Stimulated activated CD8-positive, alpha-beta memory T cell treated with anti-CD3 and anti-CD28 coated beads, Interleukin-4, amount 100 ng/mL, for 4 hours (primary cell): Measurements from ENCODE around the gene ATL1.
"Not testable (repeated sequence)": the region's sequence is repeated elsewhere in the genome, so short reads cannot be mapped to it uniquely, and the experiment has no call there.

Source experiments
- DNase-seq, 2 donors: peaks; one replicate each; pipeline ENCODE4 v3.0.0-alpha.2; 2020; ENCODE audit warnings: low read depth in 2 of 2, low spot score in 1 of 2

The ATL1 gene

GRCh38 chr14:50534416-50534815 is 25.5 kb upstream of the ATL1 start:
- no peak for DNase-seq

DNA sequence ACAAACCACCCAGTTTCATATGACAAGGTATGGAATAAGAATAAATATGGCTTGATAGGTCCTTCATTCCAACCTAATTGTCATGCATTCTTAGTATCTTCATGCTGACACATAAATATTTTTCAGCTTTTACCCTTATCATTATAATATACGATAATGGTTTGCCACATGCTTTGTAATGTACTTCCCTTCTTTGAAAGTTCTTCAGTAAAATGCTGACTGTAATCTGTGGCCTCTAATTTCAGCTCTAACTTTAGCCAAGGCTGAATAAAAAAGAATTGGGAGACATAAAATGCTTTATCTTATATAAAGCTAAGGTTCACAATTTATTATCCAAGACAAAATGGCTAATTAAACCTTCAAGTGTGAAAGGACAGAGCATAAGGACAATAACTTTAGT is 24.9 kb upstream of the ATL1 start:
- DNase-seq, result no peak

- not testable (repeated sequence) for DNase-seq
Measured at GRCh38 chr14:50538034-50538433, 21.9 kb upstream of the ATL1 start.

GRCh38 chr14:50539051-50539450 is 20.9 kb upstream of the ATL1 start:
- DNase-seq, result no peak

GRCh38 chr14:50541159-50541567 is 18.8 kb upstream of the ATL1 start:
- DNase-seq, result no peak

GRCh38 chr14:50542941-50543418 is 17.0 kb upstream of the ATL1 start:
- DNase-seq, result no peak

- DNase-seq, result no peak
Measured at GRCh38 chr14:50544911-50545310, 15.0 kb upstream of the ATL1 start.

- DNase-seq, result no peak
Measured at GRCh38 chr14:50545618-50546017, 14.3 kb upstream of the ATL1 start.

DNA sequence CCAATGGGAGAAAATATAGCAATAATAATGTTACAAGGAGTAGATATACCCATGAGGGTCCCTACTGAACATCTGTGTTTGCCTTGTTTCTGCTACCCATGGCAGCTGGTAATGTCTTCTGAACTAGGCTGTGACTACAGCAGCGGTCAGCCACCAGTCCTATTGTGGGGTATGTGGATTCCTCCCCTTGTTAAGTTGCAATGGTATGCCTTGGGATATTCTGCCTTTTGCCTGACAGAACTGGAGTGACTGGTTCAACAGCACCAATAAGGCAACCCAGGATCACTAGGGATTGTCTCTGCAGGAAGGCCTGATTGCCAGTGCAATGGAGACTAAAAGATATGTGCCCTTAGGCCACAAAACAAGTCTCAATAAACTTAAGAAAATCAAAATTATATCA is 9.7 kb upstream of the ATL1 start:
- no peak for DNase-seq

DNA sequence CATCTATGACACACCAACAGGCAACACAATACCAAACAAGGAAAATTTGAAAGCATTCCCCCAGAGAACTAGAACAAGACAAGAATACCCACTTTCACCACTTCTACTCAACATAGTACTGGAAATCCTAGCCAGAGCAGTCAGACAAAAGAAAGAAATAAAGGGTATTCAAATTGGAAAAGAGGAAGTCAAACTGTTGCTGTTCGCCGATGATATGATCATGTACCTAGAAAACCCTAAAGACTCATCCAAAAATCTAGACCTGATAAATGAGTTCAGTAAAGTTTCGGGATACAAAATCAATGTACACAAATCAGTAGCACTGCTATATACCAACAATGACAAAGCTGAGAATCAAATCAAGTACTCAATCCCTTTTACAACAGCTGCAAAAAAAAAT is 8.1 kb upstream of the ATL1 start:
- DNase-seq, result no peak

GRCh38 chr14:50552796-50553195 is 7.1 kb upstream of the ATL1 start:
- not testable (repeated sequence) for DNase-seq

GRCh38 chr14:50560931-50561285 is 963 bp downstream of the ATL1 start:
- DNase-seq, result peak; percentile 40 to 56

DNA sequence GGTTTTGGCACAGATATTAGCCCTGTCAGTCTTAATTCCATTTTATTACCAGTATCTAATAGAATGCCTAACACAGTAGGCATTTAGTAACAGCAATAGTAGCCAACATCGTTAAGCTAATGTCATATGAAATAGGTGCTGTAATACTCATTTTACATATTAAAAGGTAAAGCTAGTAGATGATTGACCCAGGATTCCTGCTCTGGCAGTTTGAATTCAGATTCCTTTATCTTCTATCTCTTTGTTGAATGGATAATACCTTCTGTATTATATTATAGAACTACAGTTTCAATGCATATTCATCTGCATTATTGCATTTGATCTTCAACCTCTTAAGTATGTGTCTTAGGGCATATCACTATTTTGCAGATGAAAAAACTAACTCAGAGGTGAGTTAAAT is 2.9 kb downstream of the ATL1 start:
- no peak for DNase-seq

GRCh38 chr14:50569714-50570274 is 9.8 kb downstream of the ATL1 start:
- no peak for DNase-seq

- no peak for DNase-seq
Measured at GRCh38 chr14:50573862-50574261, 13.9 kb downstream of the ATL1 start.

DNA sequence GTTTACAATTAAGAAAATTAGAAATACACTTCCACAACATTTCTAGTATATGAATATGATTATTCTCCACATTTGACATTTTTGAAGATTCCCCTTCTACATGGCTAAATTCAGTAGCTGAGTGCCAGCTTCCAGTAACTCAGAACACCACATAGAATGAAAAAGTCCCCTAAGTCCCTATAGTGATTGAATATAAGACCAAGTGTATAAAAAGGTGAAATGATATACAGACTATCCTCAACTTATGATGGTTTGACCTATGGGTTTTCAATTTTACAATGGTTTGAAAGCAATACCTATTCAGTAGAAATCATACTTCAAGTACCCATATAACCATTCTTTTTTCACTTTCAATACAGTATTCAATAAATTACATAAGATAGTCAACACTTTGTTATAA is 15.8 kb downstream of the ATL1 start:
- DNase-seq, result no peak

DNA sequence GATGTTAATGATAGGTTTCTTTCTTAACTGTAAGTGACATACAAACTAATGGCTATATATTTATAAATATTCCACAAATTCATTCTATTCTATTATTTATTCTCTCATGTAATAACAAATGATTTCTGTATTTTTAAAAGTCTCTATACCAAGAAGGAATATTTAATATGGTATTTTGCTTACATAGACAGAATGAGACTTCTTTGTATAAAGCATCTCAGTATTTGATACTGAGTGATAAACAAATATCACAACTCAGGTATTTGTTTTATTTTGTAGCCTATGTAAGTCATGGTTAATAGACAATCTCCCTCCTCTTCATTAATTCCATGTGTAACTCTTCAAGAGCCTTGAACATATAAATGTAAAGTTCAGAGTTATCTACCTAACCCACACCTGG is 18.0 kb downstream of the ATL1 start:
- DNase-seq, result no peak

DNA sequence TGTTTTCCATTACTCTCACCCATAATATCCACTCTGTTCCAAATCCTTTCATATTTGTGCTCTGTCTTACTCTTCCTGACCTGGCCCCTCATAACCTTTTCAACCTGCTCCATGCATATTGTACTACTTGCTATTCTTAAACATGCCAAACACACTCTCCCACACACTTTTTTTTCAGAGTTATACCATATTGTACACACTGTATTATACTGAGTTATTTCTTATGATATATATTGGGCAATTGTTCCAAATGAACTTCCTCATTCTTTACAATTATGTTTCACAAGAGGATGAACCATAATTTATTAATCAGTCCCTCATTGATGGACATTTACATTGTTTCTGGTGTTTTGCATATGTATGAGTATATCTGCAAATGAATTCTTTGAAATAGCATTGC is 18.5 kb downstream of the ATL1 start:
- DNase-seq, result no peak

- DNase-seq, result no peak
Measured at GRCh38 chr14:50590464-50590863, 30.5 kb downstream of the ATL1 start.

DNA sequence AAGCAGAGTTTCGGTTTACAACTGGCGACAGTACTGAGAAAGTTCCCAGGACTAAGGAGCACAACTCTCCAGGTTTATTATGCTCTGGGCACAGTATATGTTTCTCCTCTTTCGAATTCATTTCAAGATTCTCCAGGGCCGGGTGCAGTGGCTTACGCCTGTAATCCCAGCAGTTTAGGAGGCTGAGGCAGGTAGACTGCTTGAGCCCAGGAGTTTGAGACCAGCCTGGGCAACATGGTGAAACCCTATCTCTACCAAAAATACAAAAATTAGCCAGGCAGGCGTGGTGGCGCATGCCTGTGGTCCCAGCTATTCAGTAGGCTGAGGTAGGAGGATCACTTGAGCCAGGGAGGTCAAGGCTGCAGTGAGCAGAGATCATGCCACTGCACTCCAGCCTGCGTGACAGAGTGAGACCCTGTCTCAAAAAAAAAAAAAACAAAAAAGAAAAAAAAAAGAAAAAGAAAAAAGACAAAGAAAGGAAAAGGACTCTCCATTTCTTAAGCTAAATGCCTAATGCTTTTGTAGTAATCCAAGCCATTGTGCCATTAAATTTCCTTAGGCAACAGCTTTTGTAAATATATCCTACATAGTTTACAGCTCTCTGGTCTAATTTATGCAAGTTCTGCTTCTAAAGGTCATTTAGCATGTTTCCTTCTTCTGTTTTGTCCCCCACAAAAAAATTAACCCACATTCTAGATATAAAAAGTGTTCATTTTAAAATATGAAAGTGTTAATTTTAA is 34.8 kb downstream of the ATL1 start:
- DNase-seq, result no peak

- DNase-seq, result no peak
Measured at GRCh38 chr14:50598765-50599164, 38.8 kb downstream of the ATL1 start.

- DNase-seq, result no peak
Measured at GRCh38 chr14:50599700-50600444, 39.9 kb downstream of the ATL1 start.
